Measurements from ENCODE around the gene CMTM8.

- TF ChIP-seq CTCF (IDR thresholded peaks at IDR 0.05) (no peak), POLR2A (IDR thresholded peaks at IDR 0.05) (no peak)
These were observed 67.6 kb downstream of the CMTM8 start for GRCh38 chr3:32306072-32306471.
